Thyroid gland (tissue), 4 donors: ENCODE data around the gene CCNE1. TPM values are rescaled to one million over a fixed set of nuclear protein-coding genes. Genes with fewer than 3 reads are reported as not detected.

Source experiments
- DNase-seq, 2 donors: peaks; one replicate each; pipeline ENCODE4 v3.0.0-alpha.2; 2019
- H3K27ac ChIP-seq, 3 donors: fragments of 200-600 bp; sonication (generic); 1 replicate in 2 of 3; 2 replicates in 1 of 3; pipeline ENCODE4 v1.5.1; 2016 to 2019; ENCODE audit warnings: mild to moderate bottlenecking in 1 of 3, moderate library complexity in 1 of 3
- H3K27me3 ChIP-seq: fragments of 200-600 bp; sonication (generic); one replicate; pipeline ENCODE4 v1.5.1; 2019
- H3K36me3 ChIP-seq, 2 donors: fragments of 200-600 bp; sonication (generic); one replicate each; pipeline ENCODE4 v1.5.1; 2016 to 2019
- H3K4me1 ChIP-seq, 2 donors: fragments of 200-600 bp; sonication (generic); one replicate each; pipeline ENCODE4 v1.5.1; 2017 to 2019
- H3K4me3 ChIP-seq, 3 donors: fragments of 200-600 bp; sonication (generic); replicated peaks in 1 of 3; 1 replicate in 2 of 3; 2 replicates in 1 of 3; pipeline ENCODE4 v1.5.1; 2016; ENCODE audit warnings: mild to moderate bottlenecking in 1 of 3
- H3K9me3 ChIP-seq: fragments of 200-600 bp; sonication (generic); one replicate; pipeline ENCODE4 v1.5.1; 2017
- CTCF ChIP-seq, 6 experiments: fragments of 200-600 bp in 3 of 6; fragments of 450-650 bp in 3 of 6; sonication (generic) in 3 of 6; IDR thresholded peaks; one replicate each; pipeline ENCODE4 v1.5.1; 2016 to 2019; ENCODE audit warnings: antibody characterized with exemption in 6 of 6, mild to moderate bottlenecking in 2 of 6, inconsistent platforms in 1 of 6, moderate library complexity in 1 of 6
- POLR2A ChIP-seq, 2 donors: fragments of 450-650 bp; IDR thresholded peaks; one replicate each; pipeline ENCODE4 v1.6.1; 2017; ENCODE audit warnings: antibody characterized with exemption in 2 of 2, mild to moderate bottlenecking in 2 of 2, moderate library complexity in 1 of 2
- WGBS, 2 donors: methylation state at CpG; one replicate each; pipeline ENCODE4 v1.1.5; 2017; 5-methylcytosine and 5-hydroxymethylcytosine counted together
- intact Hi-C: fragments of 100-400 bp; cut with DNase I; formaldehyde crosslinking; loops from one replicate; pipeline ENCODE4 v1.15.1; 2023
- total RNA-seq, 4 donors: library from RNA; depleted of rRNA; stranded (reverse); fragments of >200 nt; gene quantifications; one replicate each; pipeline ENCODE4 v1.2.3, GENCODE V29; 2016

Gene CCNE1
- total RNA-seq, 4 donors from 2014 or later, result 1.2 to 5.3 (median 3.0) TPM

- Histone ChIP-seq H3K4me1 (peaks cover 0 to 11% of the 10 kb centered on the region in 2 donors), H3K9me3 (no peaks in the 10 kb centered on the region), H3K27me3 (no peaks in the 10 kb centered on the region), H3K27ac (no peak overlapping the region), H3K4me3 (no peak overlapping the region), H3K36me3 (no peaks in the 10 kb centered on the region)
- DNase-seq, result no peak
- intact Hi-C loops, result no loop called here
- TF ChIP-seq POLR2A (IDR thresholded peaks at IDR 0.05) (no peak), CTCF (IDR thresholded peaks at IDR 0.05) (no peak)
- WGBS, 2 donors, result 91 to 95% methylated on average over 6 of the region's 6 CpGs
These were observed 1.9 kb downstream of the CCNE1 start for GRCh38 chr19:29813642-29814041.

- H3K27ac ChIP-seq, result no peak overlapping the region
- no peaks in the 10 kb centered on the region for H3K9me3 ChIP-seq
- H3K4me1 ChIP-seq, result peaks cover 0 to 11% of the 10 kb centered on the region in 2 donors
- no peaks in the 10 kb centered on the region for H3K27me3 ChIP-seq
- no peak for TF ChIP-seq POLR2A (IDR thresholded peaks at IDR 0.05)
- no peak for TF ChIP-seq CTCF (IDR thresholded peaks at IDR 0.05)
- no peak overlapping the region for H3K4me3 ChIP-seq
- no peak for DNase-seq
- 83 to 89% methylated on average over 7 of the region's 7 CpGs for WGBS, 2 donors
- intact Hi-C loops, result no loop called here
- H3K36me3 ChIP-seq, result no peaks in the 10 kb centered on the region
These were observed 3.4 kb downstream of the CCNE1 start for GRCh38 chr19:29815231-29815630.

GRCh38 chr19:29817316-29817715, 5.5 kb downstream of the CCNE1 start:
- peaks cover 0 to 5% of the 10 kb centered on the region in 2 donors for H3K4me1 ChIP-seq
- intact Hi-C loops, result no loop called here
- H3K36me3 ChIP-seq, result no peaks in the 10 kb centered on the region
- DNase-seq, result no peak
- 82 to 86% methylated on average over 4 of the region's 4 CpGs for WGBS, 2 donors
- H3K9me3 ChIP-seq, result no peaks in the 10 kb centered on the region
- TF ChIP-seq POLR2A (IDR thresholded peaks at IDR 0.05) (no peak), CTCF (IDR thresholded peaks at IDR 0.05) (no peak)
- no peaks in the 10 kb centered on the region for H3K27me3 ChIP-seq
- no peak overlapping the region for H3K27ac ChIP-seq
- H3K4me3 ChIP-seq, result no peak overlapping the region

GRCh38 chr19:29819300-29819699, 7.5 kb downstream of the CCNE1 start:
- no peak for TF ChIP-seq POLR2A (IDR thresholded peaks at IDR 0.05)
- TF ChIP-seq CTCF (IDR thresholded peaks at IDR 0.05), result no peak
- WGBS, 2 donors, result 96 to 98% methylated on average over 4 of the region's 4 CpGs
- no peak overlapping the region for H3K4me3 ChIP-seq
- H3K9me3 ChIP-seq, result no peaks in the 10 kb centered on the region
- H3K36me3 ChIP-seq, result no peaks in the 10 kb centered on the region
- H3K27ac ChIP-seq, result no peak overlapping the region
- intact Hi-C loops, result no loop called here
- no peak for DNase-seq
- no peaks in the 10 kb centered on the region for H3K4me1 ChIP-seq
- no peaks in the 10 kb centered on the region for H3K27me3 ChIP-seq

GRCh38 chr19:29819986-29820385, 8.2 kb downstream of the CCNE1 start:
- intact Hi-C loops, result no loop called here
- Histone ChIP-seq H3K9me3 (no peaks in the 10 kb centered on the region), H3K27ac (no peak overlapping the region), H3K36me3 (no peaks in the 10 kb centered on the region), H3K27me3 (no peaks in the 10 kb centered on the region), H3K4me3 (no peak overlapping the region), H3K4me1 (no peaks in the 10 kb centered on the region)
- no peak for DNase-seq
- WGBS, 2 donors, result 91 to 98% methylated on average over 6 of the region's 6 CpGs
- TF ChIP-seq CTCF (IDR thresholded peaks at IDR 0.05) (no peak), POLR2A (IDR thresholded peaks at IDR 0.05) (no peak)
